DMS 273 (cell line): ENCODE measurements around the gene THRB.

Experiments used
- DNase-seq: peaks from one replicate; lab custom pipeline; 2025; ENCODE audit not compliant: unreplicated experiment; lab: John Stamatoyannopoulos, UW

THRB gene

DNA sequence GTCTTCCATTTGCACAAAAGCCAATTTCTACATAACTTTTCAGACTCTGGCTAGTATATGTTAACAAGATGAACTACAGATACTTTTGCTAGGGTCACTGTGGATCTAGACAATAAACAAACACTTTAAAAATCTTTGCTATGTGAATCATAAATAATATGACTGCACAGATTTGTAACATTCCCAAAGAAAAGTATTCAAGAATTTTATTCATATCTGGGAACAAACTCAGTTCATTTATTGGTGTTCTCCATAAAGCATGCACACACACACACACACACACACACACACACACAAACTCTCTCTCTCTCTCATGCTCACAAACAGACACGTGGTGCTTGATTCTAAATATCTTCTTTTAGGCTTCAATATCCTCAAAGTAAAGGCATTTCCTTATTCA is 18.8 kb upstream of the THRB start:
- DNase-seq = no peak

DNA sequence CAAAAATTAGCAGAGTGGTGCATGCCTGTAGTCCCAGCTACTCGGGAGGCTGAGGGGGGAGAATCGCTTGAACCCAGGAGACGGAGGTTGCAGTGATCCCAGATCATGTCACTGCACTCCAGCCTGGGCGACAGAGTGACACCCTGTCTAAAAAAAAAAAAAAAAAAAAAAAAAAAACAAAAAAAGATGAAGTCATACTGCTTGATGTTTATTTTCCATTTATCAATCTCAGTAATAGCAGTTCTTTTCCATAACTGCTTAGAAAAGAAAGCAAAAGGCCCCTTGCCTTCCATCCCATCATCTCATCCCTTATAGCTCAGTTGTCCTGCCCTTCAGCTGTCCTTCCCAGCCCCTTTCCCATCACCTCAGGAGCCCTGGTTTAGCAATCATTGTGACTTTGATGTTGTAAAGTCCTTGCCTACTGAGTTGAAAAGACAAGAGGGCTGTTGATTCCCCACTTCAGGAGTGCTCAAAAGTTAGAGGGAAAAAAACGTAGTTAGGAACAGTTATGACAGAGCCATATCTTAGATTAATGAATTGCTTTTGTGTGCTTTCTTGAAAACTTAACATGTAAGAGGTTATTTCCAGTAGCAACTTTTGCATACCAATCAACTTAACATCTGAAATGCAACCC is 18.0 kb upstream of the THRB start:
- DNase-seq = no peak

DNA sequence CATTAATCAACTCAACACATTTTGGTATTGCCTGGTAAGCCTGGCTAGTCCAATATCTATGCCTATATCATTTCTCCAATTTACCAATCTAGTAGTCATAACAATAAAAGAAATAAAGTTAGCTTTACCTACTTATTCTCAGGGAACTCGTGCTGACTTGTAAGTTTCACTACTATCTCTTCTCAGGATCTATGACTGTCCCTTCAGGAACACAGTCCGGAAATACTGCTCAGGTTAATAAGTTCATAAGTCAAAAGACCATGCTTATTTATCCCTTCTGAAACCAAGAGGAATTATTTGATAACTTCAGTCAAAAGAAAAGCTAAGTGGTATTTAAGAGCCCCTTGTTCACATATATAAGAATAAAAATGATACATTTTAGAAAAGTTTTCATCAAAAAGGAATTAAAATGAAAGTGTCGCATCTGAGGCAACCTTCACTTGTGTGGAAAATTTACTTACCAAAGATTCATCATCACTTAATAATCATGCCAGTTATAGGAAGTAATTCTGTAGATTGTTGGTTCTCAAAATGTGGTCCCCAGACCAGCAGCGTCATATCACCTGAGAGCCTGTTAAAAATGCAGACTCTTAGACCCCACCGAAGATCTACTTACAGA is 15.5 kb upstream of the THRB start:
- no peak for DNase-seq

DNA sequence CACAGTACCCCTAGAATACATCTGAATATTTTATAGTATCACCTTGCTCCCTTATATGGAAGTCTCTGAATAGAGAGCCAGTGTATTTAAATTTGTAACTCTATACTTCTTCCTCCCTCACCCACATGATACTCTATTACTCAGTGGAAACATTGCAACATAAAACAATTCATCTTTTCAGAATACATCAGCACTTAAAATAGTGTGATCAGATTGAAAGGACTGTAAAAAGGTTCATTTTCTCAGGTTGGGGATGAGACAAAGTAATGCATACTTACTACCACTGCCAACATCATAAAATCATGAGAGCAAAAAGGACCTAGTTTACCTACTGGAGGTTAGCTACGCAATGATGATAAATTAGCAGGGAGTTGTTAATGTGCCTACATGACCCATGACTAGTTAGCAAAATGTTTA is 13.8 kb upstream of the THRB start:
- no peak for DNase-seq

DNA sequence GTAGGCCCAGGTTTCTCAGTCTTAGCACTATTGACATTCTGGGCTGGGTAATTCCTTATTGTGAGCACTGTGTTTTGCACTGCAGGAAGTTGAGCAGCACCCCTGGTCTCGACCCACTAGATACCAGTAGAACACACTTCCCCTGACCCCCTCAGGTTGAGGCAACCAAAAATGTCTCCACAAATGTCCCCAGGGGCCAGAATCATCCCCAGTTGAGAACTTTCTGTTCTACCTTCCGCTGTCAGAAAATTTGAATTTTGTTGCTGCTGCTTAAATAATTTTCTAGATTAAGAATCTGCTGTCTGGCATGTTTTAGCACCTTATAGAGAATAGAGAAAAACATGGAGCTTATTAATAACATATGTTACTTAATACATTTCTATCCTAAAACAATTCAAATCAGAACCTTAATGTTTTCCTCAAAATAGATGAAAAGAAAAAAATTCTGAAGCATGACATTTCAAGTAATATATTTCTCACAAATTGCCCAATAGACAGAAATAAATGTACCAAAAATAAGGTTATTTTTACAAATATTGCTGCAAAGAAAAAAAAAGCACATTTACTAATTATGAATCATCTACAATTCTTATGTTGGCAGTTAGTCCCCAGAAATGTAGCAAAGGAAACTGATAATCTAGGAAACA is 13.2 kb upstream of the THRB start:
- no peak for DNase-seq

DNA sequence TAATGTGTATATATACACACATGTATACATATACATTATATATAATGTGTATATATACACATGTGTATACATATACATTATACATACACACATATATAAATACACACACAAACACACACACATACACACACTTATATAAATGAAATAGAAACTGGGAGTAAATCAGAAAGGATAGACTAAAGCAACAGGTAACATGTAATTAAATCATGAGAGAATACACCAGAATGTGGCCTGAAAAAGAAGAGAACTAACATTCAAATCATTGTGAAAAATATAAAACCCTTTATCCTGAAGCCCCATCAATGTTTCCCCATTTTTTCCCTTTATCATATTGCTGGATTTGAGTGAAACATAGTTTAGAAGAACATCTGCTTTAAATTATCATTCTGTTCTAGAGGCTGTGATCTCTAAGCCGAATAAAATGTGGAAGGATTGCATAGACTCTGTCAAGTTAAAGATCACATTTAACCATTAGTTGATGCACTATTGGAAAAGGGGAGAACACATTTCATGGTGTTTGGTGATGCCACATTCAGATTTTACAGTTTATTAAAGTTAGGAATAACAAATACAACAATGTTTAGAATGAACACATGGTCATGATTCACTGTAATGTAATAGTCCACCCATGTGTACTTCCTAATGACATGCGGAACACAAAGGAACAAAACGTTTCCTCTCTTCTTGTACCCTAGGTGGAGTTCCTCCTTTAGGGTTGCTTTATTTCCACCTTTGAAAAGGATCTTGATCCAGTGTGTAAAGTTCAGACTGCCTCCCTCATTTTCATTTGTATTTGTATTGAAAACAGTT is 12.5 kb upstream of the THRB start:
- no peak for DNase-seq

DNA sequence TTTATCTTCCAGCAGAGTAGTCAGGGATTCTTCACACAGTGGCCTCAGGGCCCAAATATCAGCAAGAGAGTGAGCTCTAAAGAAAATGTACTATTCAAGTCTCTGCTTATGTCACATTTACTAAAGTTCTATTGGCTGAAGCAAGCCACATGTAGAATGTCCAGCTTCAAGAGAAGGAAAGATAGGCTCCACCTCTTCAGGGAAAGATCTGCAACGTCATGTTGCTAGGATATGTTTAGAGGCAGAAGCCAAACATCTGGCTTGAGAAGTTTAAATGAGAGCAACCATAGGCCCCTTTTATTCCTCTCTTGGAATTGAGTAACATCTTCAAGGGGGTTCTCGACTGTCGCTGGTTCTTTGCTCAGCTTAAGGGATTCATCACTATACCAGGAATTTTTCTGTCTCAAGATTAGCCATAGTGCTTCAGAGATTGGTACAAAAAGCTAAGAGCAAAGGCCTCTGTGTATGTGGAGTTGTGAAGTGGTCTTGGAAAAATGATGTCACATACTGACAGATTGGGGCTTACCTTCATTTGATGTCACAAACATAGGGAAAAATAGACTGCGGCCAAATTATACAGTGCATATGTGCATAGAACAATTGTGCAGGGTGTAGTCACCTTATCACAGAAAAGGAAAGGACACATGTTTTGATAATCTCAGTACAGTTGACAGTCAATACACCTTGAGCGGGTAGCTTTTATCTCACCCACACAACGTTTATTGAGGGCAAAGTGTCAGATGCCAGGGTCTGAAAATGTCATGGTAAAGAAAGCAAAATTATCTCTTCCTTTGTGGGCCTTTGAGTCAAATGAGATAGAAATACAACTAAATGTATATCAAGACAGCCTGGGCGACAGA is 11.3 kb upstream of the THRB start:
- DNase-seq = no peak

DNA sequence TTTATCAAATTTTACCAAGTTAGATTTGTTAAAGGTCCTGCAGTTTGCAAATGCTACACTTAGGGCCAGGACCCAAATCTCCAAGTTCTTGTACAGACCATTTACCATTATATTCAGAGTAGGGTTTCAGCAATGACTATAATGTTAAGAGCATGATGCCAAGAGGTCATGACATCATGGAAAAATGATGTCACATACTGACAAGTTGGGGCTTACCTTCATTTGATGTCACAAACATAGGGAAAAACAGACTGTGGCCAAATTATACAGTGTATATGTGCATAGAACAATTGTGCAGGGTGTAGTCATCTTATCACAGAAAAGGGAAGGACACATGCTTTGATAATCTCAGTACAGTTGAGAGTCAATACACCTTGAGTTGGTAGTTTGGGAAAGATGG is 10.1 kb upstream of the THRB start:
- no peak for DNase-seq

DNA sequence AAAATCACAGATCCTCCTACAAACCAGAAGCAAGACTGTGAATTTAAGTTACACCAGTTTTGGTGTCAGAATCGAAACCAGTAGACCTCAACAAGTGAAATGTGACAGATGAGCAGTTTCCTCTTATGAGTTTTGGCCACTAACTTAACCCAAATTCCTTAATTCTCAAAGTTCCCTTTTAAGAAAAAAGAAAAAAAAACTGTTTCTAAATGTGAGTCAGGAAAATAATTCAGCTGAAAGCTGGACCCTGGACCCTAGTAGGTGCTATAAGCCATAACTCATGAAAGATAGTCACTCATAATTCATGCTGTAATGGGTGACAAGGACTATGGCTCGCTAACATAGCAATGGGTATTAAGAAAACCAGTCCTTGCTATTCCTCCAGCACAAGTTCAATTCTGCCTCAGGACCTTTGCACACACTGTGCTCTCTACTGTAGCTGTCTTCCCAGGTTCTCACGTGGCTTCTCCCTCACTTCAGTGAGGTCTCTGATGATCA is 9.0 kb upstream of the THRB start:
- DNase-seq = no peak

DNA sequence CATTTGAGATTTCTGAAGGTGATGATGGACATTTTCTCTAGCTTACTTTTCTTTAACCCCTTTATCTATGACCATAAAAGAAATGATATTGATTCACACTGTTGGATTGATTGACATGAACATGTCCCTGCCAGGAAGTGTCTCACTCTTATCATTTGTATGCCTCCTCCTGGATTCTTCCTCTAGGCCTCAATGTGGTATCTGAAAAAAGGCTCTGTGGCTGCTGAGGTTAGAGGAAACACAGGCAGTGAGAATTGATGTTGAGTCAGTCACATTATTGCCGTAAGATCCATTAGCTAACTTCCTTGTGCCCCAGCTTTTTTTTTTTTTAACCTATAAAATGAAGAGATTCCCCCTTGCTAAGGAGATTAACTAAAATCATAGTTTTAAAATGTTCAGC is 8.0 kb upstream of the THRB start:
- DNase-seq = no peak

DNA sequence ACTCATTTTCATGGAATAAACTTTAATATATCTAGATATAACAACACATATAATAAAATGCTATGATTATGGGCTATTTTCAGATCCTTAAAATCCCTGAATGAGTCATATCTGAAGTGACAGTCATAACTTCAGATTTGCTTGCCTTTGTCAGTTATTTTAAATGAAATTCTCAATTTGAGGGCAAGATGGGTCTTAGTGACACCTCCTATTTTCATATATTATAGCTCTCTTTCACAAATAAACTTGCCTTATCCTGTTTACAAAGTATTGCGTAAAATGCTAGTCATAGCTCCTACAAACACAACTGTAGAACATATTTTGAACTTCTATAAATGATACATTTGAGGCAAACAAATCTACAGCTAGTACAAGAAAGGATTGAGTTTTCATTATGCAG is 6.2 kb upstream of the THRB start:
- DNase-seq = no peak

DNA sequence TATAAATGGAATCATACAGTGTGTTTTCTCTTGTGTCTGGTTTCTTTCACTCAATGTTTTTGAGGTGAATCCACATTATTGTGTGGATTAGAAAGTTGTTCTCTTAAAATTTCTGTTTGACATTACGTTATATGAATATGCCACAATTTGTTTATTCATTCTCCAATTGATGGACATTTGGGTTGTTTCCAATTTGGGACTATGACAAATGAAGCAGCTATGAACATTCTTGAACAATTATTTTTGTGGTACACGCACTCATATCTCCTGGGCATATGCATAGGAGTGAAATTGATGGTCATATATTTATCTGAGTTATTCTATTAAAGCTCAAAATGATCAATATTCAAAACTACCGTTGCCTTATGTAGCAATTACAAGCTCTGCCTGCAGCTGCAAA is 5.3 kb upstream of the THRB start:
- DNase-seq = no peak

DNA sequence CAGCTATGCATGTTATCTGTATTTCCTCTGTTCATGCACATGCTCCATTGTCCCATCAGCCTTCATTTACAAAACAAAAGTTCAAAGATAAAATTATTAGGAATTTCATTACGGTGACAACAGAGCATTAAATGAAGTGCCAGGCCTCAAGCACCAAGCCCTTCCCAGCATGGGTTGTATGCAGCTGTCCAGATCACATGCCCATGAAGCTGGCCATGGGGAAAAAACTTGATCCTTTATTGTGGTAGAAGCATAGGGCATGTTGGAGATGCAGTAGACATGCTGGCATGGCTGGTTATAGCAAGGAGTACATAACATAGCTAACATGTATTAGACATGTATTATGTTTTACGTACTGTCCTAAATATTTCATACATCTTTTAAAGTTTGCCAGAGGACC is 4.1 kb upstream of the THRB start:
- DNase-seq = no peak

DNA sequence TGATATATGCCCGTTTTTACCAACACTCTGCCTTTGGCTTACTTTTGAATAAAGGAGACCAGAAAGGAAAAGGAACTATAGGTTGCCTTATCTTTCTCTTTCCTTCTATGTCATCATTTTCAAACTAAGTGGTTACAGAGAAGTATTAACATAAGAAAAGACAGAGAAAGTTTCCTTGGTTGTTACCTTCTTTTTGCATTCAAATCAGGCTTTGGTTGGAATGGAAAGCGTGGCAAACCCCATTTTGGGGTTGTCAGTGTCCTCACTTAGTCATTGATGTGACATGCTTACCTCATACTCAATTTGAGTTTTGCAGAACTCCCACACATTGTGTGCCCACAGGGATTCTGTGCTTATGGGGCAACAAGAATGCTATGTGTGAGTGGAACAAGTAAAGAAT is 3.7 kb upstream of the THRB start:
- DNase-seq = no peak

DNA sequence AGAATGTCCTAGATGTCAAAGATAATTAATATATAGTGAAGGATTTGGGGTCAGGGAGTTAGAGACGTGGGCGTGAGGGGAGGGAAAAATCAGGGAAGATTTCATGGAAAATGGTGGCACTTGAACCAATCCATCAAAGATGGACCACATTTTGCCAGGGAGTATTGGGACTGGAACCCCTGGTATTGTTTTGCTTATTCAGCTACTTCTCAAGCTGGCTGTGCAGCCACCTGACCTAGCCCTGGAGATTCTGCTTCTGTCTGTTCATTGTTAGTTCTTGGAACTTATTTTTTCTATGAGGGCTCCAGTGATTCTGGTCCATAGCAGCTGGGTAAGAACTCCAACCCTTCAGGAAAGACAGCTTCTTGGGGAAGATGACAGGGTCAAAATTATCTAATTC is 3.3 kb upstream of the THRB start:
- no peak for DNase-seq

DNA sequence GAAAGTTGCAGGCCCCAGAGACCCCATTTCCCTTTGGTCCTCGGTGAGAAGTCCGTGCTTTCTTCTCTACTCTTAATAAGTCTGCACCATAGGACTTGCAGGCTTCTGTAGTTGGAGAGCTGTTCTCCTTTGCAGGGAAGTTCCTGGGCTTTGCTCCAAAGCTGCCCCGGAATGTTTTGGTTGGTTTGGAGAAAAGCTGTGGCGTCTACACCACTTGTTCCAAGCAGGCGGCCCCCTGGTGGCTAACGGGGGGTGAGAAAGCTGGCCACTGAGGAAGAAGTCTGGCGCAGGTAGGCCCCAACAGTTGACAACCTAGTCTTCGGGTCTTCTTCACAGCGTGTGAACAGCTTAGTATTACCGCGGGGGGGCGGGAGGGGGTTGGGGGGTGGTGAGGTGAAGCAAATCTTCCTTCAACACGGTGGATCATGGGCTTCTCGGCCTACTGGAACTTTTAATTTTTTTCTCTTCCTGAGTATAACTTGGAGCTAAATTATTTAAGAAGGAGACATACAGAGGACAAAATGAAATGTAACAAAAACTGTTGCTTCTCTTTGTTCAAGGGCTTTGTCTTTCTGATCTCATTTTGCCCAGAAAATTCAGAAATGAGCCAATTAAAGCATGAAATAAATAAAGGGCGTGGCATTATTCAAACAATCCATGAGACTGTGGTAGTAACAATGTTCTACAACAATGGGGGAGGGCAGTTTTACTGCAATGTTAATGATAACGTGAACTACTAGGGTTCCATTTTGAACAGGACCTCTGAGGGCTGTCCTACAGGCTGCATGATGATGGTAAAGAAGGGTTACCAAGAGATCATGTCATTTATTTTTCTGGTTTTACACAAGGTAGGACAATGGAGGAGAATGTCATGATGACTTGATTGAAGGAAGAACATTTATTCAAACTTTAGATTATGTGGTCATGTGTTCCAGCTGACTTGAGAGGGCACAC is 2.2 kb upstream of the THRB start:
- DNase-seq = peak; percentile 51

DNA sequence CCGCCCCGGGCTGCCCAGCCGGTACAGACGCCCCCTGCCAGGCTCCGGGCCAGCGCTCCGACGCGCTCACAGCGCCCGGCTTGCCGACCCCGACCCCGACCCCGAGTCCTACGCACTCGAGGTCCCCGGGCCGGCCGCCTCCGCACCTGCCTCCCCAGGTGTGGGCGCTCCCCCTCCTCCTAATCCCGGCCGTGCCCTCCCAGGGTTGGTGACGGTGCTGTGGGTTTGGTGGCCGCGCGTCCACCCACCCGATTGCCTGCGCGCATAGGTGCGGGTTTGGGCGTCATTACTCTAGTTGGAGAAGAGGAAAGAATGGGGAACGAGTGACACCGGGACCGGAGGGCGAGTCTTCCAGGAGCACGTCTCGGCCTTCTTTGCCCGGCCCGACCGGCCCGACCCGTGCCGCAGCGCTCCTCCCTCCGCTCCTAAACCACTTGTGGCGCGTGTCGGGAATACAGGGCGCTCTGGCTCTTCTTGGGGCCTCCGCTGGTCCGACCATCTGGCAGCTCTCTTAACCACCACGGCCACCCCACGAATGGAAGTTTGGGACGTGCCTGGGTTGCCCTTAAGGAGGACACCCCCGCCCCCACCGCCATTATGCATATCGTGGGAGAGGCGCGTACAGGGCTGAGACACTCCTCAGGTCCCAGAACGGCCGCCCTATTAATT is 810 bp upstream of the THRB start:
- DNase-seq = peak; percentile 42

DNA sequence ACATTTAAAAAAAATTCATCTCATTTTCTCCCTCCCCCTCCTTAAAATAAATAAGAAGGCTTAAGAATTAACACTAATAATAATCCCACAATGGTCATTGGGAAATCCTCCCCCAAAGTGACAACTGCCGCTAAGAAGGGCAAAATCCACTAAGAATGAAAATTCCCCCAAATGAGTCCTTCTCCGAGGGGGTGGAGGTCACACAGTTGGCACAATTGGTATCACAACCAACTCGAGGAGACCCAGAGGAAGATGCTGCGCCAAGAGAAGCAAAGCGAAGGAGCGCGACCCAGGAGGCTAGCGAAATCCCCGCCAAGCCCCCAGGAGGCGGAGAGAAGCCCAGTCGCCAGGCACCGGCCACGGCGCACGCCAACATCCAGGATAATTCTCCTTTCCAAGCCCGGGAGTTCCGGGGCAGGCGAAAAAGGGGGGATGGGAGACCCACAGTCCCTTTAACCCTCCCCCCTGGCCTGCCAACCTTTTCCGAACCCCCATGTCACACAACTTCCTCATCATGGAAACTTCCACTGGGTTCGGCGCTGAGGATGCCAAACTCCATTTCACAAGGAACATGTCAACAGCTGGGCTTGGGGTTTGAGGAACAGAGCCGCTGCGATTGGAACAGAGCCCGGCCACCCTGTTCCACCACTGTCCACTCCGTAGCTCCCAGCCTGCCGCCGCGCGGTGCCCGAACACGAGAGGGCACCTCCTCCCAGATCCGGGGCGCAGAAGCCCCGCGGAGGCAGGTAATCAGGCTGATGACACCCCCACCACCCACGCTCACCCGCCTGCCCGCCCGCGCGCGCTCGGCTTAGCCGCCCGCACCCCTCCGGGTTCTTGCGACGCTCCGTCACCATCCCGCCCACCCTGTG is 668 bp downstream of the THRB start:
- peak; percentile 46 for DNase-seq
